Measurements from ENCODE around the gene FOXQ1. TPM values are rescaled to one million over a fixed set of nuclear protein-coding genes. Genes with fewer than 3 reads are reported as not detected.

FOXQ1 gene
- total and polyA plus RNA-seq, 2 of the 13 experiments (the other 11 are each of a cell fraction or from before 2014, with no cell fraction given), result 35.2 to 39.8 TPM

- peak; percentile 19; the same call in 1 of the 2 replicates for TF ChIP-seq TFDP1 (CRISPR knock-in tag; IDR thresholded peaks at IDR 0.05; ENCODE audit: borderline replicate concordance)
- peak; percentile 36 for TF ChIP-seq ZFX (CRISPR knock-in tag; IDR thresholded peaks at IDR 0.05; ENCODE audit: low read depth)
- no peak for TF ChIP-seq ZNF780A (CRISPR knock-in tag; IDR thresholded peaks at IDR 0.05)
- TF ChIP-seq HNF4G (IDR thresholded peaks at IDR 0.05; ENCODE audit: borderline replicate concordance, low read depth, low read length), result no peak; the same call in 1 of the 2 replicates
- no peak for TF ChIP-seq HNF4G (CRISPR knock-in tag; IDR thresholded peaks at IDR 0.05; ENCODE audit: borderline replicate concordance, low read depth)
- TF ChIP-seq, protein P1, sequence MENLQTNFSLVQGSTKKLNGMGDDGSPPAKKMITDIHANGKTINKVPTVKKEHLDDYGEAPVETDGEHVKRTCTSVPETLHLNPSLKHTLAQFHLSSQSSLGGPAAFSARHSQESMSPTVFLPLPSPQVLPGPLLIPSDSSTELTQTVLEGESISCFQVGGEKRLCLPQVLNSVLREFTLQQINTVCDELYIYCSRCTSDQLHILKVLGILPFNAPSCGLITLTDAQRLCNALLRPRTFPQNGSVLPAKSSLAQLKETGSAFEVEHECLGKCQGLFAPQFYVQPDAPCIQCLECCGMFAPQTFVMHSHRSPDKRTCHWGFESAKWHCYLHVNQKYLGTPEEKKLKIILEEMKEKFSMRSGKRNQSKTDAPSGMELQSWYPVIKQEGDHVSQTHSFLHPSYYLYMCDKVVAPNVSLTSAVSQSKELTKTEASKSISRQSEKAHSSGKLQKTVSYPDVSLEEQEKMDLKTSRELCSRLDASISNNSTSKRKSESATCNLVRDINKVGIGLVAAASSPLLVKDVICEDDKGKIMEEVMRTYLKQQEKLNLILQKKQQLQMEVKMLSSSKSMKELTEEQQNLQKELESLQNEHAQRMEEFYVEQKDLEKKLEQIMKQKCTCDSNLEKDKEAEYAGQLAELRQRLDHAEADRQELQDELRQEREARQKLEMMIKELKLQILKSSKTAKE (CRISPR knock-in tag; IDR thresholded peaks at IDR 0.05; ENCODE audit: borderline replicate concordance), result no peak
- TF ChIP-seq ZFP41 (CRISPR knock-in tag; IDR thresholded peaks at IDR 0.05; ENCODE audit: borderline replicate concordance), result no peak
- TF ChIP-seq RFX5 (IDR thresholded peaks at IDR 0.05; ENCODE audit: low read depth, low read length), result no peak
- TF ChIP-seq ZNF292 (CRISPR knock-in tag; IDR thresholded peaks at IDR 0.05; ENCODE audit: borderline replicate concordance, low read depth), result peak; percentile 73
- TF ChIP-seq KIAA2018 (CRISPR knock-in tag; IDR thresholded peaks at IDR 0.05; ENCODE audit: borderline replicate concordance), result no peak
- TF ChIP-seq FOXA1 (IDR thresholded peaks at IDR 0.05), result no peak
- TF ChIP-seq FOXA1 (CRISPR knock-in tag; IDR thresholded peaks at IDR 0.05), result no peak
- no peak for TF ChIP-seq ZNF121 (CRISPR knock-in tag; IDR thresholded peaks at IDR 0.05)
- peak; percentile 55 for TF ChIP-seq XRCC5 (optimal IDR thresholded peaks at IDR 0.05; ENCODE audit: low read length)
- peak; percentile 63; the same call in 1 of the 2 replicates for TF ChIP-seq ZNF543 (CRISPR knock-in tag; IDR thresholded peaks at IDR 0.05)
- no peak for TF ChIP-seq THAP11 (CRISPR knock-in tag; IDR thresholded peaks at IDR 0.05)
- peak; percentile 69 for TF ChIP-seq PATZ1 (CRISPR knock-in tag; IDR thresholded peaks at IDR 0.05)
Observed at GRCh38 chr6:1316489-1316971, 4.6 kb downstream of the FOXQ1 start (continued).
